Activated CD4-positive, alpha-beta T cell treated with anti-CD3 and anti-CD28 coated beads for 24 hours (primary cell): ENCODE measurements around the gene LRRC10.
"Not testable (repeated sequence)": the region's sequence is repeated elsewhere in the genome, so short reads cannot be mapped to it uniquely, and the experiment has no call there.

Experiments used
- DNase-seq, 2 donors: peaks; one replicate each; pipeline ENCODE4 v3.0.0-alpha.2; 2020; ENCODE audit warnings: low read depth in 2 of 2

Gene LRRC10

DNA sequence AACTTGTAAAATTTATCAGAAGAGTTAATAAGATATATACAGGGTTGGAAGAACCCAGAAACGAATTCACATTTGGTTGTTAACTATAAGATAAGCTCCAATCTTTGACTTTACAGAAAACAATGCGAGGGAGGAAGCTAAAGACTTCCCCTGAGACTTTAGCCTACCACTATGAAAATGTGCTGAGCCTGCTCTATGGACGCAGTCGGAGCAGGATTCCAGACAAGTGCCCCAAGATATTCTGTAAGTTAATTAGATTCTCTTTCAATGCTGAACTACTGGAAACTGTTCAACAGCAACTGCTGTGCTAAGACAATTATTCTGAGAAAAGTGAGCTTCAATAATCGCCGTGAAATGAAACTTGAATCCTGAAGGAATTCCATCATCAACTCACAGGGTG is 8.3 kb upstream of the LRRC10 start:
- DNase-seq, result no peak

DNA sequence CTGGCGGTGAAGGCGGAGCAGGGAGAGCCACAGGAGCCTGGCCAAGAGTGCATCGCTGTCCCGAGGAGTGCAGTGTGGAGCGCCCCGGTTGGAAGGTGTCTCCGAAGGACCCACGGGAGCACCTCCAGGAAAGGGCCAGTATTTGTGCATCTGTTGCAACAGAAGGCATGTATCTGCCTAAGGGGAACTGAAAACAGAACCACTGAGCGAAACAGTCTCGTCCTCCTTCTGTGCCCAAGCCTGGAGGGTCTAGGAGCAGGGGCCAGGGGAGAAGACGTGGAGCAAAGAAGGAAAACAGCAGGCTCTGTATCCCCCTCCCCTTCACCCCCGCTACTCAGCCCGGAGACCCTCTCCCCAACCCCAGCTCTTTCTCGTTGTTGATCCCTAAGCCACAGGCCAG is 5.3 kb upstream of the LRRC10 start:
- no peak for DNase-seq

DNA sequence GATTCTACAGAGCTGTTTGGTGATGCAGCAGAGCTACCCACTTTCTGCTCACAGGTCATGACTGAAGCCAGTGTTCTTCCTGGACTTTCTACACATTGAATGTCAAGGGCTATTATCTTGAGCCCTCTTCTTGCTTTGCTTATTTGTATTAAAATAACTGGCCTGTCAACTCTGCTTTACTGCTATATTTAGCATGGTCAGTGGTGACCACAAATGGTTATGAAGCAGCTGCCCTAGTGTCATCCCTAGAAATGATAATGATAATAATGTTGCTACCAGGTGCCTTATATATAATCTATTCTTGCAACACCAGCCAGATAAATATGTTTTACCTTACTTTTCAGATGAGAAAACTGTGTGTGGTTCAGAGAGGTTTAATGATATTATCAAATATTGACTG is 2.6 kb upstream of the LRRC10 start:
- DNase-seq, result no peak

DNA sequence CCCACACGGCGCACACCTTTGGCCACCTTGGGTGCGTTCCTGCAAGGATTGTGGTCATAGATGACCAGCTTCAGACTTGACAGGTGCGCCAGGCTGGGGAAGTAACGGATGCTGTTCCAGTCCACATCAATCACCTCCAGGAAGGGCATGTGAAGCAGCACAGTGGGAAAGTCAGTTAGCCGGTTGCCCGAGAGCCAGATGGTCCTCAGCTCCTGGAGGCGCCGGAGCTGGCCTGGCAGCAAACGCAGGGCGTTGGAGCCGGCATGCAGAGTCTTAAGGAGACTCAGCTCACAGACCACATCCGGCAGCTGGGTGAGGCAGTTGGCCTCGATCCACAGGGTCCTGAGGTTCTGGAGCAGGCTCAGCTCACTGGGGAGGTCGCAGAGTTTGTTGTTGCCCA is 581 bp downstream of the LRRC10 start:
- no peak for DNase-seq

DNA sequence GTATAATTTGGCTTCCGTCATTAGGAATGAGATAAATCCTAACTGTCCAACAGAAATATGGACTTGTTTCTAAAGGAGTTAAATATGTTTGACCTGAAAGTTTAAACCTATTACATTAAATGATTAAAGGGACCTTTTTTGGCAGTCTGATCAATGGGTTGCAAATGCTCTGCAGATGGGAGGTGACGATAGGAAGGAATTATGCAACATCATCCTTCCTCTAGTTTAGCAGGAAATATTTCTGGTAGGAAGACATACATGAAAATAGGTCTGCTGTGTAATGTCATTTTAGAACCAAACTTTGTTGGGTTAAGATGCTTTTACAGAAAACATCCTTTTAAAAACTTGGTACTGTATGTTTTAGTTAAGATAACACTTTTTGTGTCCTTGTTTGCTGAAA is 2.6 kb downstream of the LRRC10 start:
- DNase-seq, result no peak

DNA sequence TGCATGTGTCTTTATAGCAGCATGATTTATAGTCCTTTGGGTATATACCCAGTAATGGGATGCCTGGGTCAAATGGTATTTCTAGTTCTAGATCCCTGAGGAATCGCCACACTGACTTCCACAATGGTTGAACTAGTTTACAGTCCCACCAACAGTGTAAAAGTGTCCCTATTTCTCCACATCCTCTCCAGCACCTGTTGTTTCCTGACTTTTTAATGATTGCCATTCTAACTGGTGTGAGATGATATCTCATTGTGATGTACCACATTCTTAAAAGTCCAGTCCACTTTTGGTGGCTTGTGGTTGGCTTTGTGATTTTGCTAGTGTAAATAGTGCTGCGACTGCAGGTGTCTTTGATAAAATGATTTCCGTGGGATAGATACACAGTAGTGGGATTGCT is 6.4 kb downstream of the LRRC10 start:
- DNase-seq, result not testable (repeated sequence)

DNA sequence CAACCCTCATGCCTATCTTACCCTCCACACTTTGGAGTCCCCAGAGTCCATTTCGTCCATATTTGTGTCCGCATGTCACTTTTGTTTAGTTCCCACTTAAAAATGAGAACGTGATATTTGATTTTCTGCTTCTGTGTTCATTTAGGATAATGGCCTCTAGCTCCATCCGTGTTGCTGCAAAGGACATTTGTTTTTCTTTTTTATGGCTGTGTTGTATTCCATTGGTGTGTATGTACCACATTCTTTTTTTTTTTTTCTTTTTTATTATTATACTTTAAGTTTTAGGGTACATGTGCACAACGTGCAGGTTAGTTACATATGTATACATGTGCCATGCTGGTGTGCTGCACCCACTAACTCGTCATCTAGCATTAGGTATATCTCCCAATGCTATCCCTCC is 7.2 kb downstream of the LRRC10 start:
- not testable (repeated sequence) for DNase-seq

DNA sequence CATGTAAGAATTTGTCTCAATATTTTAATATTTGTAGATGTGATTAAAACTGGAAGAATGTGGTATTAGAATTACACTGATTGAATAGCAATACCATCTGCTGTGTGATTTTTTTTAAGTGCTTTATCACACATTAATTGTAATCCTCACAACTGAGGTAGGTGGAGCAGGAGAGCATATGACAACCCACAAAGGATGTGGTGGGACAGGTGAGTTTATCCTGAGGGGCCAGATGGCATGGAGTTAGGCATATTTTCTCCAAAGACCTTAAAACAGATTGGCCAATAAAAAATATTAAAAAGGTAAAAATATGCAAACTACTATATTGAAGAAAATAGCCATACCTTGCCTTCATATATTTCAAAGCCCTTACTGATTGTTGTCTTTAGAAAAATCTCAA is 7.8 kb downstream of the LRRC10 start:
- DNase-seq, result no peak

DNA sequence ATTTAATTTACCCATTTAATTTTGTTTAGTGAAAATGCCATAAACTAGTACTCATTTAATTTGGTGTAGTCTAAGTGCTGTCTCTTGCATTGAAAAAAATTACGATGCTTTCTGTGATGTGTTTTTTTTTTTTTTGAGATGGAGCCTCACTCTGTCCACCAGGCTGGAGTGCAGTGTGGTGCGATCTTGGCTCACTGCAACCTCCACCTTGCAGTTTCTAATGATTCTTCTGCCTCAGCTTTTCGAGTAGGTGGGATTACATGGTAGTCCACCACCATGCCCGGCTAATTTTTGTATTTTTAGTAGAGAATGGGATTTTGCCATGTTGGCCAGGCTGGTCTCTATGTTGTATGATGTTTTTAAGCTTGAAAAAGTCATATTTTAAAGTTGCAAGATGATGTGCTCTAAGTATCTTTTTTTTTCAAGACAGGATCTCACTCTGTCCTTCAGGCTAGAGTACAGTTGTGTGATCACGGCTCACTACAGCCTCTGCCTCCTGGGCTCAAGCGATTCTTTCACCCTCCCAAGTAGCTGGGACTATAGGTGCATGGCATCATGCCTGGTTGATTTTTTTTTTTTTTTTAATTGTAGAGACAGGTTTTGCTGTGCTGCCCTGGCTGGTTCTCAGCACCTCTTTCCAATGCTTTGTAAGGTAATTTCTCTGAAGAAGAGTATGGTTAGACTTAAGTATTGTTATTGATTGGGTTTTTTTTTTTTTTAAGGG is 8.6 kb downstream of the LRRC10 start:
- DNase-seq, result no peak

DNA sequence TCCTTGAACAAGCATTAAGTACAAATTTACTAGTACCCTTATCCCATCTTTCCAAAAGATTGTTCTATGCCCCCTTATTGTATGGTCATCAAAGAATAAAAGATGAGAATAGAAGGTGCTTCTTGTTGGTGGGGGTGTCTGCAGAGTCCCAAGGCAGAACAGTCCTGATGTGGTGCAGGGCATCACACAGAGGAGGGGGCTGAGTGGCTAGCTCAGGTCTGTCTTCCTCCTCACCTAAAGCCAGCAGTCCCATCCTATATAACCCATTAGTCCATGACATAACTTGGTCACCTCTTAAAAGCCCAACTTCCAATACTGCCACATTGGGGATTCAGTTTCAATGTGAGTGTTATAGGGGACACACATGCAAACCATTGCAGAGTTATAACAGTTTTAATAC is 9.9 kb downstream of the LRRC10 start:
- DNase-seq, result no peak

DNA sequence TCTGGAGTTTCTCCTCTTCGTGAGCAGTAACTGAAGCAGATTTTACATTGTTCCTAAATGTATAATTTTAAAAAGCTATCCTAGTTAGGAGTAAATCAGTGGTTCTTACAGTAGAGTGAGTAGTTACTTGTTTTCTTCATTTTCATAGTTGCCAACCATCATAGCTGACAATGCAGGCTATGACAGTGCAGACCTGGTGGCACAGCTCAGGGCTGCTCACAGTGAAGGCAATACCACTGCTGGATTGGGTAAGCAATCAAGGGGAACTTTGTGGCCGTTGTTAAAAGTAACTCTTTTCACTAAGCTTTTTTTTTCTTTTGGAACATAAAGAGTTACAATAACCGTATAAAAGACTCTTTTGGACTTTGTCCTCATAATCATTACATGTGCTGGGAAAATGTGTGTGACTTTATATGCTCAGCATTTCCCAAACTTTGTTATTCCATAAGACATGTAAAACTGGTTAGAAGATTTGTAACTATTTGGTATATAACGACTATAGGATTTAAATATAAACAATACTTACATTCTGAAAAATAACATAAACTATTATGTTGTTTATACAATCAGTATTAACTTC is 12.4 kb downstream of the LRRC10 start:
- DNase-seq, result no peak

DNA sequence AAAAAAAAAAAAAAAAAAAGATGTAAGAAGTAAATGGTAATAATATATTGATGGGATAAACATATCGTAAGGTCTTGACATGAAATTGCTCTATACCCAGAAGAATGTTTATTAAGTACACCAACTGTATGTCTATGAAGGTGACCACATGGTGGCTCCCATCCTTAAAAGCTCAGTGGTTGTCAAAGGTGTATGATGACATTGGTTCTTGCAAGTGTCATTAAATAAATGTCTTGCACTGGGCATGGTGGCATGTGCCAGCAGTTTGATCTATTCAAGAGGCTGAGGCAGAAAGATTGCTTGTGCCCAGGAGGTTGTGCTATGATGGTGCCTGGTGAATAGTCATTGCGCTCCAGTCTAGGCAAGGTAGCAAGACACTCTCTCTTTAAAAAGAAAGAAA is 15.0 kb downstream of the LRRC10 start:
- no peak for DNase-seq

DNA sequence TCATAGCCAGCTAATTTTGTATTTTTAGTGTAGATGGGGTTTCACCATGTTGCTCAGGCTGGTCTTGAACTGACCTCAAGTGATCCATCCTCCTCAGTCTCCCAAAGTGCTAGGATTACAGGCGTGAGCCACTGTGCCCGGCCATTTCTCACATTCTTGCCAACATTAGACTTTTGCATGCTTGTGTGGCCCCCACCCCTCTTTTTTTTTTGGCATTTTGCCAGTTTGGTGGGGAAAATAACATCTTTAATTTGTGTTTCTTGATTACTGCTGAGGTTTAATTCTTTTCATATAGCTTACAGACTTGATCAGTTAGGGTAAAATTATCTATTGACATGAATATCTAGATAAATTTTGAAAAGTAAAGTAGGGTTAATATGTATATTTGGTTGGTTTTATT is 21.6 kb downstream of the LRRC10 start:
- DNase-seq, result no peak

DNA sequence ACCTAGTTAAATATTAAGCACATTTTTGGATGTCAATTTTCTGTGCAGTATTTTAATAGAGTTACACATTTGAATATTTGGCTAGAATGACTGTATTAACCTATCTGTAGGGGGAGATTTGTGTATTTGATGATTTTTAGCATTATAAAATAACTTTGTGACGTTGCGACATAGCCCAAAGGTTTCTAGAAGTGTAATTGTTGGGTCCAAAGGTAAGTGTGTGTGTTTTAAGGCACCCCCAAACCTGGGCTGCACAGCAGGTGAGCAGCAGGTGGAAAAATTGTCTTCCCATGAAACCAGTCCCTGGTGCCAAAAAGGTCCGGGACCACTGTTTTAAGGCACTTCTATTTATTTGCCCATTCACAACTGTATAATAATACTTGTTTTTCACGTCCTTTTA is 22.2 kb downstream of the LRRC10 start:
- no peak for DNase-seq

DNA sequence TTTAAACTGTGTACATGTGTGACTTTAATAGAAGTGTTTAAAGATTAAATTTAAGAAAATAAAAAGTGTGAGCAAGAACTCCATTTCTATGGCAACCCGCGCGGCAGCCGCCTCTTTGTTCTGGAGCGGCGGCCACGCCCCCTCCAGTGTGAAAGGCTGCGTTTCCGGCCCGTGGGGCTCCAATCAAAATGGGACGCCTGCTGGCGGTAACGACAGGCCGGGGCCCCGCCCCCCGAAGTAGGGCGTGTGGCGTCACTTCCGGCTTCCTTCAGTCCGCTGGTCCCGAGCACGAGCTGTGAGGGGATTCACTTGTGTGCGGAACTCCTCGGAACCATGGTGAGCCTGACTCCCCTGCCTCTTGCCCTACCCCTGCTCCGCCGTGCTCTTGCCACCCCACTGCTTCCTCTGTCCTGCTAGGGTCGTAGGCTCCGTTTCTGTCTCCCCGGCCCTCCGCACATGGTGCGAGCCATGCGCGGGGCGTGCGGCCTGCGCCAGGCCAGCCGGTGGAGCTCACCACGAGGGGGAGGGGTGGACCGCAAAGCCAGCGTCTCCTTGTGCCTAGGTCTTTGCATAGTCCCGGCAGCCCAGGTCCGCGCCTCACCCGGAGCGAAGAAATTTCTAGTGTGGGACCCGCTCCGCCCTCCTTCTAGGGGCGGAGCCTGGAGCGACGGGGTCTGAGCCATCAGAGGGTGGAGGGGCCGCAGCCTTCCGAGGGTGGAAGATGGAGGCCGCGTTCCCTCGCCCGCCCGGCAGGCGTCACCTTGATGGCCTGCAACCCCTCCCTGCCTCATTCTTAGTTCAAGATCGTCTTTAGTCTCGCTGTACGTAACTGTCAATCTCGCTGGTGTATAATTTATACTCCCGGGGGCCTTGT is 25.3 kb downstream of the LRRC10 start, which contains the start of gene CCT2:
TSS of gene CCT2 (plus strand) at position 271 of the 874 bp plus-strand sequence. CDS start at position 334, 63 bp downstream.
- peak; percentile 93 to 95 for DNase-seq

DNA sequence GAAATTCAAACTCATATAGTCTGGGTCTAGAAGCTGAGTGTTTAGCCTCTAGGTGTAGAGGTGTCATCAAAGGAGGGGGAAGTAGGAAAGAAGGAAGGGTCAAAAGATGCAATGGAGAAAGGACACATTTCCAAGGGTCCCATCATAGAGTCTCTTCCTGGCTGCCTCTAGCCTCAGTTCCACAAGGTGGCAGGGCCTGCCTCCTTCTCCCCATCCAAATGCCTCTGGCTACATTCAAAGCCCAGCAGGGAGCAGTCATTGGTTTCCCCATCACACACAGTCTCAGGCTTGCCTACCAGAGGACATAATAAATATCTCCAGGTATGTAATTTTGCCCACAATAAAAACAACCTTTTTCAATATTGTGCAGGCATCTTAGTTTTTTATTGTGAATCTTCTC is 27.5 kb downstream of the LRRC10 start:
- no peak for DNase-seq

DNA sequence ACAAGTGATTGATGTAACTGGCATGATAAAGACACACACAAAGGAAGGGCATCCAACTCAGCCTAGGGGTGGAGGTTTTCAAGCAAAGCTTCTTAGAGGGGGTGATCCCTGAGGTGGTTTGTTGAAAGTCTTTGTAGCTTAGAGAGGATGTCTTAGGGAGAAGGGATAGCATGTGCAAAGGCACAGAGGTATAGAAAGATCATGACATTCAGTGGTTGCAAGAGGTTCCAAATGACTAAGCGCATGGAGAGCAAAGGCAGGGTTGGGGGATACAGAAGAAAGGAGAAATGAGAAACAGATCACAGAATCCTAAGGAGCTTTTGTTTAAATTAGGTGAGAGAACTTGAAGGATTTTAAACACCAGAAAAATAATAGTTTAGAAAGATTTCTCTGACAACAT is 30.6 kb downstream of the LRRC10 start:
- DNase-seq, result no peak

DNA sequence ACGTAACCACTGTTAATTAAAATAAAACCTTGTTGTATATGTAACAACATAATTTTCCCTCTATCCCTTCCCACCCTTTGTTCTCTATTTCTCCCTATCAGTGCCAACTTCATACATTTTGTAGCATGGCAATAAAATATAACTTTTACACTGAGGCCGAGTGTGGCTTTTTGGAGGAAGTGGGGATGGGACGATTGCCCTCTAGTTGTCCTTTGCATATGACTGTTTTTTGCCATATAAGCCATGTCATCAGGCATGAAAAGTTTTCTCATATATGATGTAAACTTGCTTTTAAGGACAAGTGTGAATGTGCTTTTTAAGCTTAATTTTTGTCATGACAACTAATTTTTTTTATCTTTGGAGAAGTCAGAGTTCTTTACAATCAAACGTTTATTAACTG is 31.7 kb downstream of the LRRC10 start:
- DNase-seq, result no peak

DNA sequence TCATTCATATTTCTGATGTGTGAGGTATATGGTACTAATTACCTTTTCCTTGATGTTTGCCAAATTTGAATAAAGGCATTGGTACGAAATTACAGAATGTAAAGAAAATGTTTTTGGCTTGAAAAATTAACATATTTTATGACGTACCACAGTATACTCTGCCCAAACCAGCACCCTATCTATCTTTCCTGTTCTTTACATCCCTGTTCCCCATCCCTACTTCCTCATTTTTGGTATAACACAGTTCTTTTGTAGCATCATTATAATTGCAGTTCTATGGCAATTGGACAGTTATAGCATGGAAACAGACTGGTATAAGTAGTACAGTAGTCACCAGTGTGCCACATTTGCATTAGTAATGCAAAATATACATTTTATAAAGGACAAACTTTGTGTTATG is 32.4 kb downstream of the LRRC10 start:
- DNase-seq, result no peak

DNA sequence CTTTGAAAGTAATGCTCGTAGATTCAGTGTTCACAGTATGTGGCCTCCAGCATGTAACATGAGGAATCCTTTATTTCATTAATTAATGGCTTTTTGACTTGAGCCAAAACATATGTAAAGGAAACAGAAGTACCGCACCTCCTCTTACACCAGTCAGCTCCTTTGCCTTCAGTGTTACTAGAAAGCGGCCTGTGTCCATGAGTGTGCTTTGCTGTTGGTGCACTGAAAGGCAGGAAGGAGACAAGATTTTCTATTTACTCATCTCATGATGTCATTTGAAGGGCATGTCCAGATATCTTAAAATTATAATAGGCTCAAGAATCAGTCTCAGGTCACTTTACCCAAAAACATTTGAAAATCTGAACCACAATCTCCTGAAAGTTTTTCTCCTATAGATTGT is 35.4 kb downstream of the LRRC10 start:
- DNase-seq, result no peak

DNA sequence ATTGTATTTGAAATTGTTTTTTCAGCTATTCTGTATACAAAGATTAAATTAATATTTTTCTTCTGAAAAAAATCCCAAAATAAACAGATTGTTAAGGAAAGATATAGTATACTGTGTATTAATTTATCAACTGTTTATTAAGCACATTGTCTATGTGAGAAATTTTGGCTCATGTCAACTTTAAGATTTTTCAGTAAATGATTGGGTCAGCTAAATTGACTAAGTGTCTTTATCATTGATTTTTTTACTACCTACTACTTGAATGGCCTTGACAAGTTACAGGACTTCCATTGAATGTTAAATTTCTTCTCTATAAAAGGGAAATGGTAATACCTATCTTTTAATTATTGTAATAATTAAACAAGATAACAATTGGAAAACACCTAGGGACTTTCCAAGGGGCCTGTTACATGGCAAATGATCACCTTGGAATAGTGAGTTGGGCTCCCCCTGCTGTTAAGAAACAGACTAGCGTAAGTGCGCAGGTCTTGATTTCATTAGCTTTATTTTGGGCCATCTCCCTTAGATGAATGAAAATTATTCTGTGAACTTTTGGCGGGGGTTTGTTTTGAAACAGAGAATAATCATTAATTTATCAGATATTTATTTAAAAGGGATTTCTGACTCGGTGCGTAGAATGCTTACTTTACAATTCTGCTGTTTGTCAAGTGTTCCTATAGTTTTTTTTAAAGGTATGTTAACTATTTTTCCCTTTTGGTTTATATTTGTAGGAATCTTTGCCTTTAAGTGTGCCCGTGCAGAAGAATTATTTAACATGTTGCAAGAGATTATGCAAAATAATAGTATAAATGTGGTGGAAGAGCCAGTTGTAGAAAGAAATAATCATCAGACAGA is 39.9 kb downstream of the LRRC10 start:
- peak in 1 of 2 donors; percentile 44 for DNase-seq

DNA sequence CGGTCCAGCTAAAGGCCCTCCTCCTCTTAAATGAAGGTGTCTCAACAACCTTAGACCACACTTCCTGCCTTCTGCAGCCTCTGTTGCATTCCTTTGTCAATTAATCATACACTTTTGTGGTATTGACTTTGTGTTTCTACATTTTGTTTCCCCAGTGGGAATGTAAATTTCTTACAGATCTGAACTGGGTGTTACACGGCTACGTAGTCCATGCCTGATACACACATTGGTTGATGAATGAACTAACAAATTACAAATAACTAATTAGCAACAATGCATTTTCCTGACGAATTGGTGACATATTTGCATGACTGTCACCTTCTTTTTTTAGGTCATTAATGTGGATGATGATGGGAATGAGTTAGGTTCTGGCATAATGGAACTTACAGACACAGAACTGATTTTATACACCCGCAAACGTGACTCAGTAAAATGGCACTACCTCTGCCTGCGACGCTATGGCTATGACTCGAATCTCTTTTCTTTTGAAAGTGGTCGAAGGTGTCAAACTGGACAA is 40.6 kb downstream of the LRRC10 start:
- no peak for DNase-seq
